Stimulated activated CD4-positive, alpha-beta T cell treated with anti-CD3 and anti-CD28 coated beads, Interleukin-4, amount 100 ng/mL, for 1 hour (primary cell): Measurements from ENCODE around the gene C4orf50.

Experiments used
- DNase-seq: peaks from one replicate; pipeline ENCODE4 v3.0.0-alpha.2; 2020

C4orf50 gene

DNA sequence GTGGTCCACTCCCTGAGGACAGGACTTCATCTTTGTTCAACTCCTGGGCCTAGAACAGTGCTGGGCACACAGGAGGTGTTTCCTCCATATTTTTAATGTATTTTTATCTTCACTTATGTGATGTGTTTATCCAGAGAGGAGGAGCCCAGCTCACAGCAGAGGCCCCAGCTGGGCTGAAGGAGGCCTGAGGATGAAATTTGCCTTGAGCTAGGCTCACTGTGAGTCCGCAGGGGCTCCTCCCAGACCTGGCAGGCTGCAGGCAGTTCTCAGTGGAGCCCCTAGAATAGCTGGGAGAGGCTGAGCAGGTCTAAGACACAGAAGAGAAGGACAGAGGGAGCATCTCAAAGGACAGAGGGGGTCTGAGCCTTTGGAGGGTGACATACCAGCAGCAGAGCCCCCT lies 26.8 kb downstream of the C4orf50 start:
- DNase-seq, result no peak

DNA sequence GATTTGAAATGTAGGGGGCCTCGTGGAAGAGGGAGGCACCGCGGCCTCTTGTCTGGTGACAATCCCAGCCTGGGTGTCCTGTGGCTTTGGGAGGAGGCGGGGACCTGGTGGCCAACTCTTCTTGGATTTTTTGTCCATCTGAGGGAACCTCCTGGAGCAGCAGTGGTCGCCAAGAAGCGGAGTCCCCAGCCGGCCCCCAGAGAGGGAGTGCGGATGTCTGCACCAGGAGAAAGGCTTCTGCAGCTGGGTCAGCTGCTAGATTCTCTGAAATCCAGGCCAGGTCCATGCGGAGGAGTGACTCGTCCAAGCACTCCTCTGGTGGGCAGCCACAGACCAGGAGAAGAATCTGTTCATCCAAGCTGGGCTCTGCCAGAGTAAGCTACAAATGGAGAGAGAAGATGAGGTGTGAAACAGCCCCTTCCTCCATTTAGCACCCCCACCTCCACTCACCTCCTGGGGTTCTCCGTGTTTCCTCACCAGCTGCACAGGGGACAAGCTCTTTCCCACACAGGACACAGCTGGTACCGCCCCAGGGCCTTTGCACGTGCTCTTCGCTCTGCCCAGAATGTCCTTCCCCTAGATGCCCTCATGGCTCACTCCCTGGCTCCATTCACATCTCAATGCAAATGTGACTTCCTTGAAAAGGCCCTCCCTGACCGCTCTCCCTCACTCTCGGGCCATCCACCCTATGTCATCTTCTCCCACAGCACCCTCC lies 27.6 kb downstream of the C4orf50 start:
- no peak for DNase-seq

DNA sequence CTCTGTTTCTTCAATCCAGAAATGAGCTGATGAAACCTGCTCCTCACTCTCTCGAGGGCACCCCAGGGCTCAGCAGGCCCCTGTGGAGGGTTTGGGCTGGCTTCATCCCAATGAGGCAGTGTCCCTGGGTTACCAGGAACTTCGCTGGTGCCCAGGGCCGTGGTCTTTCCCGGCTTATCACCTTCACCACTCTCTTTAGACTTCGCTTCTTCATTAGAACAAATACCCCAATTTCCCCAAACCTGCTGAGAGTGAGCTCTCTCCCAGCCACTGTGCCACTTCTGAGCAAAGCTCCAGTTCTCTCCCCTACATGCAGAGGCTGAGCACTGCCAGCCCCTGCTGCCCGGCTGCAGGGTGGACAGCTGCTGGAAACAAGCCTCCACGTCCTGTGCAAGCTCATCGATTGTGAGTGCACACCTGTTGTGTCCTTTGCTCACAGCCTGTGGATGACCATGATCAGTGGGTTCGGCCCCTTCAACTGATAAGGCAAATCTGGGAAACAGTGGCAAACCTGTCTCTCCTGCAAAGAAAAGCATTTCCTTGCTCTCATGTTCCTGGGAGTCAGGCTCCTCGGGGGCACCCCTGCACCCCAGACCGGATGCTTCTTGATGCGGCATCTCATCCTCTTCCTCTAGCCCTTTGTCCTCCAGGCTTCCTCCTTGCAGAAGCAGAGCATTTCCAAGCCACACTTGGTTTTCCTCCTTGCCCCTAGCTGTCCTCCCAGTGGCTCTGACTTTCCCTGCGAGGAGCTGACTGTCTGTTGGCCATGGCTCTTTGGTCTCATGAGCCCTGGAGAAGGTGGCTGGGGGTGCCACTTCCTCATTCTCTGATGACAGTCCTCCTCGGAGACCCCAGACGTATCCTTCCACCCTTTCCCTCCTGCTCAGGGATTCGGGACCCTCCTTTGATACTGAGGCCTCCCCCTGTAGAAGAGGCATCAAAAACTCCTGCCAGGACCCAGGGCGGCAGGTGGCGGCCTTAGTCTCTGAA lies 28.7 kb downstream of the C4orf50 start:
- DNase-seq, result no peak

DNA sequence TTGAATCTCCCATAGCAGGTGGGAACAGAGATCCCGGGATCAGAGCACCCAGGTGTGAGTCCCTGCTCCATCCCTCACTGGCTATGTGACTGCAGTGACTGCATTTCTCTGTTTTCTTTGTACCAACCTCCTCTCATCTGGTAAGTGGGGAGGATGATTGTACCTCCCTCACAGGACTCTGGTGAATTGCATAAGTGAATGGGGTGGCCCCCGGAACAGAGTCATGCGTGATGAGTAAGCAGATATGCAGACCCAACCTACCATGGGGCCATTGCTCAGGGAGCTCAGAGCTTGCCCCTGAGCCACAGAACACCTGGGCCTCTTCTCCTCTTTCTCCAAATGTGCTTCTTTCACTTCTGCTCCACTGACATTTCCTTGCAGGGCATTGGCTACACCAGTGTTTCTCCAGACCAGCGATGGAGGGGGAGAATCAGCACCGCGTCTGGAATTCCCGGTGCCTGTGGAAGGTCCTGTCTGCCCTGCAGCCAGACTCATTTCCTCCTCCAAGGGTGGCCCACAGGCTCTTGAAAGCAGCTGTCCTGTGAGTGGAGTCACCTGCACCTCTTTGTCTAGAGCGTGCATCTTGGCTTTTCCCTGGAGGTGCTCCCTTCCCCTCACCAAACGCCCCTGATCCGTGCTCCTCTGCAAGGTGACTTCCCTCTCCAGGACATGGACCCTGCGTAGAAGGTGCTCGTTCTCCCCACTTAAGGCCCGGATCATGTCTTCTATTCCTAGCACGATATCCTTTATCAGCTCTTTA lies 30.0 kb downstream of the C4orf50 start:
- DNase-seq, result no peak

DNA sequence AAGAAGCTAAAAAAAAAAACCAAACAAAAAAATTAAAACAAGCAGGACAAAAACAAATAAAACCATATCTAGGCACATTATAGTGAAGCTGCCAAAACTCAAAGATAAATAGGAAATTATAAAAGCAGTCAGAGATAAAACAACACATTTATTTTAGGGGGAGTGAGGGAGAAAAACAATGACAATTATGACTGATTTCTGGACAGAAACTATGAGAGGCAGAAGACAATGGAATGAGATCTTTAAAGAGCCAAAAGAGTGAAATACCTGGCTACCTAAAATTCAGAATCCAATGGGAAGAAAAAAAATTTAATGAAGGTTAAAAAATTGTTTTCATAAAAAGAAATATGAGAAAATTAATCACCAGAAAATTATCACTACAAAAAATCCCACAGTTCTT lies 33.4 kb downstream of the C4orf50 start:
- no peak for DNase-seq

DNA sequence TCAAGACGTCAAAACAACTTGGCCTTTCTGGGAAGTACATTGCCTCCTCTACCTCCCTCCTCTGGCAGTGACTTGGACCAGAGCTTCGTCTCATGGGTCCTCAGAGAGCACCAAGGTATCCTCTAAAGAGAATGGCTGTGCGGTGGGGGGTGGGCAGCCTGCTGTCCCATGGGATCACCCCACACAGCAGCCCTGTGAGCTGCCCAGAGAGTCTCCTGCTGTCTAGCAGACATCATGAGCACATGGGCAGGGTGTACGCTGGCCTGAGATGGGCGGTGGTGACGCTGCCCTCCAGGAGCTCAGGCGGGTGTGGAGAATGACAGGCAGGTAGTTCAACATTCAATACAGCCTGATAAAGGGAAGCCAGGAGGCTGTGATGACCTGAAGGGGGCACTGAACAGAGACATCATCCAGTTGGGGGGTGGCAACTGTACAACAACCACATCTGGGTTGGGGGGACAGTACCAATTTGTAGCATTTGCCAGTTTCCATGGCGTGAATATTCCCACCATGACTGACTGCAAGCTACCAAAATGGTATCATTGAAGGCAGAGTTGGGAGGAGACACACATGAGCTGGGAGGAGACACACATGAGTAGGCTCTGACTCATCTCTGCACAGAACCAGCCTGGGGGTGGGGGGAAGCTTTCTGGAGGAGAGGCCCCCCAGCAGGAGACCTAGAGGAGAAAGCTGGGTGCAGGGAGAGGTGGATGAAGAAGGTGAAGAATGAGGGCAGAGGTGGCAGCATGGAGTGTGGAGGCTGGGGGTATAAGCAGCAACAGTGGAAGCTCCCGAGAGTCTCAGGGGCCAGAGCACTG lies 35.9 kb downstream of the C4orf50 start:
- no peak for DNase-seq

DNA sequence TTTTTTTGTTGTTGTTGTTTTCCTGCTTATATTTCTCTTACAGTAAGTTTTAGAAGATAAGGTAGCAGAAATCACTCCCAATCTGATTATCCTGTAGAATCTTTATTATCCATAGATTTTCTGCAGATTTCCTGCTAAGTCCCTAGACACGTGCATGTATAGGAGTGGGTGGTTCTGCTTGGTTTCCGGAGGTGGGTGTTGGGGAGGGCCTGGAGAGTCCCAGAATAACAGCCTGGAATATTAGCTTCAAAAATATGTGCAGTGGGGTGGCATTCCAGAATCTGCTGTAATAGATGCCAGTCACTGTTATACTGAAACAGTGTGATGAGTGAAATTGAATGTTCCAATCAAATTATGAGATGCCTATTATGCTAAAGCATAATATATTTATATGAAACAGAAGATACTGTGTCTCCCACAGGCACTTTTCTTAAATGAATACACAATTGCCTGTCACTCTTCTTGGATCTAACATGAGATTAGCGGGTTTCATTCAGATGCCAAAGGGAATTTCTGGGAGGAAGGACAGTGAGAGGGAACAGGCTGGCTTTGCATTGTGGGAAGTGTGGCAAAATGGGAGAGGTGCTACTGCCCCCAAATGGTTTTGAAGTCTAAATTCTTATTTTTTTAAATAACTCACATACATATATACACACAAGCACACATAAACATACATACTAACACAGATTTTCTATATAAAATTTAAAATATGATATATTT lies 37.6 kb downstream of the C4orf50 start:
- DNase-seq, result no peak

DNA sequence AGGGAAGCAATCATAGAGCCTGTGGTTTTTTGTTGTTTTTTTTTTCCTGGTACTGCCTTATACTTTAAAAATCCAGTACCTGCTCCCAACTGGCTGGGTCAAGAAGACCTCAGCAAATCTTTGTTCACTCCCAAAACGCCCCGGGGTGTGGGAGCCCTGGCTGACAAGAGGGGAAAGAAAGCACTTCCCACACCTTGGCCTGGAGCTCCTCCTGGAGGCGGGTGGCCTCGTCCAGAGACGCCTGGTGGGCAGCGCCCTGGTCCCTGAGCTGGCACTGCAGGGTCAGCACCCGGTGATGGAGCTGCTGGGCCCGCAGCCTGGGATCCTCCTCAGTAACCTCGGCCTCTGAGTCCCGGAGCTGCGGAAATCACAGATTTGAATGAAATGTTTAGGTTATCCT lies 38.2 kb downstream of the C4orf50 start:
- no peak for DNase-seq

DNA sequence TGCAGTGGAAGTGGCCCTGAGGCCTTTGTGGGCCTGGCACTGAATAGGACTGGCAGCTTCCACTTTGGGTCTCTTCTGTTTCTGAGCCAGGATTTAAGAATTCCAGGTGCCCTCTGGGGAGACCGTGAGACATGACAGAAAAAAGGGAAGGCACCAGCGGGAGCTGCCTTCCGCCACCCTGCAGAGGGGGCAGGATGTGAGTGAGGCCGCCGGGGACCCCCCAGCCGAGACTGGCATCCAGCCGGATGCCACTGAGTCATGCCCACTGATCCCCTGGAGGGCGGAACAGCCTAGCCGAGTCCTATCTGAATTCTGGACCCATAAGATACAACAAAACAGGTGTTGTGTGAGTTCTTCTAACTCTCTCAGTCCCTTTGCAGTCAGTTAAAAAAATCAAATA lies 41.3 kb downstream of the C4orf50 start:
- DNase-seq, result no peak

DNA sequence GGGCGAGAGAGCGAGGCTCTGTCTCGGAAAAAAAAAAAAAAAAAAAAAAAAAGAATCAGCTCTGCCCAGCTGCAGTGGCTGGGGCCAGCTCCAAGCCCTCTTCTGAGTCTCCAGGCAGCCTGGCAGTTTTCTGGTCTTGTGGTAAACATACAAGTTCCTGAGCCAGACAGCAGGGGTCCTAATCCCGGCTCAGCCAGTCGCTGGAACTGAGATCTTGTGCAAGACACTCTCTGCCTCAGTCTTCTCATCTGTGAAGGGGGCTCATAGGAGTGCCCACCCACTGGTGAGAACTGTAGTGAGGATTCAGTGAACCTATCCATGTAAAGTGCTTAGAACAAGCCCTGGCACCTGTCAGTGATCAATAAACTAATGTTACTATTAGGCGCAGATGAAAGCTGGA lies 41.8 kb downstream of the C4orf50 start:
- no peak for DNase-seq

DNA sequence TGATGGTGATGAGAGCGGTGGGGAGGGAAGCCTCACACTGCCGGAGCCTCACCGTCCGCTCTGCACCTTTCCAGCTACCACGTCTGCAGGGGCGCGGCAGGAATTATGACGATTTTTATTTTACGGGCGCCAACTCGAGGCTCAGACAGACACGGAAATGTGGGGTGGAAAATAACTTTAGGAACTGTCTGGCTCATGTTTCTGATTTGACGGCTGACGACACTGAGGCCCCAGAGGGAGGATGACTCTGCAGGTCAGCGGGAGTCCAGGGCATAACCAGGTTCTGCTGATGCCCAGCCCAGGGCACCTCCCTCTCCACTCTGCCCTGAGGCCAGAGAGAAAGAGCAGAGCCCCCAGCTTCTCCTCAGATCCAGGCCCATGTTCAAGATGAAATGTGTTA lies 43.9 kb downstream of the C4orf50 start:
- no peak for DNase-seq

DNA sequence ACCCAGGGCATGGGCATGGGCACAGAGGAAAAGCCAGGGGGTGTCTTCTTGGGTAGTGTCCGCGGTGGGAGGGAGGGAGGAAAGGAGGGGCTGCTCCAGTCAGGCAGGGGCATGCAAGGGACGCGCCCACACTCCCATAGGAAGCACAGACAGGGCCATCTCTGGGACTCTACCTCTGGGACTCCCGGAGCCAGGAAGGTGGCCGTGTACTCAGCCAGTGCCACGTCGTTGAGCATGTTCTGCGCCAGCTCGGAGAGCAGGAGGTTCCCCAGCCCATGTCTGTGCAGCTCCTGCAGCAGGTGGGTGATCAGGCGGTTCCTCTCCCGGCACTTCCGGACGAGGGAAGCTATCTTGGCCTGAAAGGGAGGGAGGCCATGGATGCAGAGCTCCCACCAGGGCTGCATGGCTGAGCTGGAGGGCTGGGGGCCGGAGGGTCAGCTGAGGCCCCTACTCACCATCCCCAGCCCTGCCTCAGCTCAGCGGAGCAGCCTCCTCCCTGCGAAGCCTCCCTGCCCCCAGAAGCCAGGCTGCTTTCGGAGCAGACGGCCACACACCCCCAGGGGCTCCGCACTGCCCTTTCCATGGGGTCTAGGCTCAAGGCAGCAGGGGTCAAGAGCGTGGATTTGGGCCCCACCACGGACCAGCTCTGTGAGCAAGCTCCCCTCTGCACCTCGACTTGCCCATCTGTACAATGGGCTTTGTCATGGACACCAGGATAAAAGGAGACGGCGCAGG lies 44.6 kb downstream of the C4orf50 start:
- DNase-seq, result no peak

DNA sequence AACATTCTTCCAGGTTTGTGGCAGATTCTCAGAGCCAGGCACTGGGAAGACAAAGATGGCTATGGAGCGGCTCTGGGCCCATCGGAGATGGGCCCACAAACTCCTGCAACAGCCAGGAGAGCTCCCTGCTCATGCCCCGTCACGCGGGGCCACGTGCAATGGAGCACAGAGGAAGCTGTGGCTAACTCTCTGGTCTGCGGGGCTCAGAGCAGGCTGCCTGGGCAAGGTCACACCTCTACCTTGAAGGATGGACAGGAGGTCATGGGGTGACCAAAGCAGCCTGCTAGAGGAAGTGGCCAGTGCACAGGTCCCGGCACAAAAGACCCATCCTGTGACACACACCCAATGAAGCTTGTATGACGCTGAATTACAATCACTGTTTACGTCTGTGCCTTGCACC lies 45.2 kb downstream of the C4orf50 start:
- DNase-seq, result no peak

DNA sequence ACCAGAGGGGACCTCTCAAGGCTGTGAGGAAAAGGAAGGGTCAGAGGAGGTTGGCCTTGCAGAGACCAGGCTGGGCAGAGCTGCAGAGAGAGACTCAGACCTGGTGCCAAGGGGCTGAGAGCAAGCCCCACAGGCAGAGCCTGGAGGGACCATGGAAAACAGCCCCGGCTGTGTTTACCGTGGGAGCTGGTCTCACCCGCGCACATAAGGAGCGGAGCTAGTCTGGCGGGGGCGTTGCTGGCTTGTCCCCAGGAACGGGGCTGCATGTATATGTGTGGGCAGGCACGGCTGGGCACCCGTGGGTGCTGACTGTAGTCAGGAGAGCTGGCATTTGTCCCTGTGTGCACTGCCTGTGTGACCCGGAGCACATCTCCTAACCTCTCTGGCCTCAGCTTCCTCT lies 45.7 kb downstream of the C4orf50 start:
- DNase-seq, result no peak

DNA sequence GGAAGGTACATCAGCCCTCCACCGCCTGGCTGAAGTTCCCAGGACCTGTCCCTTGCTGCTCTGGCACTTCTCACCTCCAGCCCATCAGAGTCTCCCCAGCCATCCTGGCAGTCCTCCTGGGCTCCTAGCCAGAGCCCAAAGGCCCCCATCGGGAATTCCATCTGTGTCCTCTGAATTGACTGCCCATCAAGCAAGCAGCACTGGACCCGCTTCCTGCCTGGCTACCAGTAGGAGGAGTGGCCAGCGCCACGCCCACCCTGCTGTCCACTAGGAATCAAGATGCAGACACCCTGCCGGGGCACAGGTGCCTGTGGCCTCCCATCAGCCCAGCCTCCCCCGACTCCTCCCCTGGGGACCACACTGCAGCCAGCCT lies 47.2 kb downstream of the C4orf50 start:
- no peak for DNase-seq

DNA sequence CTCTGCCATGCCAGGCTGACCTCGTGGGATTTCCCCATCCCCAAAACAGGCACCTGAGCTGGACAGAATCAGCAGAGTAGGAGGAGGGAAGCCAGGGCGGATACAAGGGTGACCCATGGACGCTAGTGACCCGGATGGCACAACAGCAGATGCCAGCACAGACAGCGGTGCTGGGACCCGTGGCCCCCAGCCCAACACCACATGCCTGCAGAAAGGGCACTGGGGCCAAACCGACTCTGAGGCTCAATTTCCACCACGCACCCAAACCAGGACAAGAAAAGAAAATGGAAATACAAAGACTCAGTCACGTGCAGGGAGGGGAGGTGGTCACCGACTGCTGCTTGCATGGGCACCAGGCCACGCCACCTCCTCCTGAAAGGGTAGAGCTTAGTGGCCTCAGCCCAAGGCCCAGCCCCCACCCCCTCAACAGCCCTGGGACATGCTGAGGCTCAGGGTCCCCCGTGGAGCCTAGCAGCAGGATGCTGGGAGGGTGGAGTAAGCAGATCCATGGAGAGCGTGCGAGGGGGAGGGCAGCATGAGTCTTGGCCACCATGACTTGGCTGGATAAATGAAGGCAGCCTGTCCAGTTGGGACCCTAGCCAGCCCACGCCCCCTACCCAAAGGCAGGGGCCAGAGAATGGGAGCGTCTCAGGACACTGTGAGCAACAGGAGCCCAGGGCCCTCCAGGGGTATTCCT lies 47.7 kb downstream of the C4orf50 start:
- DNase-seq, result no peak

DNA sequence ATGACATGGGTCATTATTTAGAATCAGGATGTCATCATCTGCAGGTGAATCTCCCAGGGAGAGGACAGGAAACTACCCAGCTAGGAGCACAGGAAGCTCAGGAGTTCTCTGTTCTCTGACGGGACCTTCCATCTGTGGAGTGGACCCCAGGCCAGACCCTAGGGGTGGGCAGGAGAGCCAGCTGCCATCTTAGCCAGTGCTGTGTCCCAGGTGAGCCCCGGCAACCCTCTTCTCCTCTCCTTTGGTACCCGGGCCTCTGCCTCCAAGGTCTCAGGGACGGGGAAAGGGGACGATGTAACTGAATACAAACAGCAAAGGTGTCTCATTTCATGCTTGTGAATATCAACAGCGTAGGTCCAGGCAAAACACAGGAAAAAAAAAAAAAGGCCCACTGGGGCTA lies 48.5 kb downstream of the C4orf50 start:
- DNase-seq, result no peak

DNA sequence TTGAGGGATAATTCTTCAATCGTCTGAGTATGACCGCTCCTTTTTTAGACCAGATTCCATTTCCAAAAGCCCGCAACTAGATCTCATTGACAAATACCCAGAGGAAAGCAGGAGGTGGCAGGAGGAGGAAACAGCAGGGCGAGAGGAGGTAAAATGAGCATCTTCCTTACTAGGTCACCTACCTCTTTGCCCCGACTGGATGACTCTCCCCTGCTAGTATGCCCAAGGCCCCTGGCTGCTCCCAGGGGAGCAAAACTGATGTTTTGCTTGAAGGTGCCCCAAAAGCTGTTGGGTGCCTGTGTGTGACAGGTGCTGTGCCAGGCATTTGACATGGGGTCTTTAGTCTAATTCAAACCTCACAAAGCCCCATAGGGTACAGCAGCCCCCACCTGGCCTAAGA lies 48.9 kb downstream of the C4orf50 start:
- no peak for DNase-seq

DNA sequence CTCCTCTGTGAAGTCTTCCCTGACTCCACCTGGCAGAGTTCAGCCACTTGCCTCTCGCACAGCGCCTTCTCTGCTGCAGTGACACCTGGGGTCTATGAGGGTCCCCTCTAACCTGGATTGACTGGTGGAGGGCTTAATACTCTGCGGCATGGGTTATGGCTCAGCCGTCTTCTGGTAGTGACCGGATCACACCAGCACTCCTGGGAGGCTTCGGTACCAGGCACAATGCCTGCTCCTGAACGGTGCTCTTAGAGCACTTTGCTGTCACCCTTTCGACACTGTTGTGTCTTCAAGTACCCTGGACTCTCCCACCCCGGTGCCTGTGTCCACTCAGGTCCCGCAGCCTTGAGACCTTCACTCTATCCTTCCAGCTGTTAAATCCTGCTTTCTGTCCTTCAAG lies 50.0 kb downstream of the C4orf50 start:
- DNase-seq, result no peak

DNA sequence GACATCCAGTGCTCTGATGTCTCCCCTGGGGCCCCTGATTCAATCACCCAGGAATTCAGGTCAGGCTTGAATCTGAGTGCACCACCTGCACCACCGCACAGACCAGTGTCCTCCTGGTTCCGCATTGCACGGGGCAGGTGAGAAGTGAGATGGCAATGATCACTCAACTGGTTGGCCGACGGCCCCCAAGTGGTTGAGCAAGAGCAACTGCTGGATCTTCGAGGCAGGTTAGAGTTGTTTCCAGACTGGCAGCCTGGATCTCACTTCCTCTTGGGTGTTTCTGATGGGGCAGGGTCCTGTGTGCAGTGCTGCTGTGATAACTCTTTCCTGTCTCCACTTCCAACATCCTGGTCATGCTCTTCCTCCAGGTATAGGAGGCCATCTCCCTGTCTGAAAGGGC lies 50.4 kb downstream of the C4orf50 start:
- no peak for DNase-seq

DNA sequence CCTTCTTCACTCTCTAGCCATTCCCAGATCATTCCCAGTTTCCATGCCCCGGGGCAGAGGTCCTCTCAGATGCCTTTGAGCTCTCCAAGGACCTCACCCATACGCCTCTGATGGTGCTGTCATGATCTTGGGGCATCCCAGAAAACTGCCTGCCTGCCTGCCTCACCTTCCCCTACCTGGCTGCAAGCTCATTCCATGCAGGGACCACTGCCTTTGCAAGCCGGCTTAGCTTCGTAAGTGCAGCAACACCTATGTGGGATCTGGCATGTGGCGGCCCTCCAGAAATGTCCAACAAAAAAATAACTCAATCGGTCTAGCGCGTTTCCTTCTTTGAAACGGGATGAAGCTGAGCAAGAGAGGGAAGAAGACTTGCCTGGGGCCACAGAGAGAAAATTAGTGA lies 53.0 kb downstream of the C4orf50 start:
- DNase-seq, result no peak
